ENCODE results near the gene FANCF. TPM values are rescaled to one million over a fixed set of nuclear protein-coding genes. Genes with fewer than 3 reads are reported as not detected.

FANCF gene
- total and polyA plus RNA-seq, 7 experiments from 2014 or later = 7.4 to 25.1 (median 21.8) TPM

GRCh38 chr11:22577854-22578253 lies 47.8 kb downstream of the FANCF start:
- Mint-ChIP-seq H3K4me3 (no peak overlapping the region), H3K27me3 (peaks cover 0 to 10% (median 3%) of the 10 kb centered on the region in 5 donors), H3K4me1 (no peaks in the 10 kb centered on the region), H3K36me3 (no peaks in the 10 kb centered on the region), H3K9me3 (no peaks in the 10 kb centered on the region), H3K27ac (no peak overlapping the region)
- ChIA-PET CTCF (no interaction called here), POLR2A (no interaction called here)
- intact Hi-C loops (cut with micrococcal nuclease) = no loop called here
- no peaks in the 10 kb centered on the region for H3K27me3 ChIP-seq (ENCODE audit: control insufficient read depth in 2 of 2, insufficient read depth in 2 of 2, low read length in 2 of 2)
- no peaks in the 10 kb centered on the region for H3K36me3 ChIP-seq (ENCODE audit: control insufficient read depth in 2 of 3, insufficient read depth in 3 of 3, low read length in 3 of 3)
- H3K4me3 ChIP-seq (ENCODE audit: low read length) = no peak overlapping the region
- no peak for ATAC-seq
- H3K9me3 ChIP-seq (ENCODE audit: control insufficient read depth in 2 of 3, low read length in 3 of 3) = no peaks in the 10 kb centered on the region
- H3K4me1 ChIP-seq (ENCODE audit: control insufficient read depth in 2 of 2, insufficient read depth in 2 of 2, low read length in 2 of 2) = no peaks in the 10 kb centered on the region
- no peak for DNase-seq
- no peak overlapping the region for H3K27ac ChIP-seq (ENCODE audit: low read depth, low read length)

Other genes starting within 250 kb of the FANCF start
- gene GAS2, start 40.8 kb upstream of the FANCF start, total RNA-seq = 1 to 10 TPM; 2.2 to 5.6 (median 4.0) TPM
- gene GAS2, start 40.8 kb upstream of the FANCF start, polyA plus RNA-seq = 1 to 10 TPM; 4.5 to 5.6 TPM
- 10 to 100 TPM; 33.4 to 70.6 (median 49.2) TPM for gene SVIP, start 204.0 kb upstream of the FANCF start, total RNA-seq
- 10 to 100 TPM; 33.5 to 42.8 TPM for gene SVIP, start 204.0 kb upstream of the FANCF start, polyA plus RNA-seq
- not detected for gene CCDC179, start 234.7 kb upstream of the FANCF start, total RNA-seq
- gene CCDC179, start 234.7 kb upstream of the FANCF start, polyA plus RNA-seq = not detected